ENCODE measurements around the gene TMEM273. TPM values are rescaled to one million over a fixed set of nuclear protein-coding genes. Genes with fewer than 3 reads are reported as not detected.

Gene TMEM273
- total RNA-seq, 4 donors from 2014 or later = 0.76 to 20.6 (median 7.1) TPM

- H3K9me3 ChIP-seq = no peaks in the 10 kb centered on the region
- H3K4me1 ChIP-seq = peaks cover 0 to 37% (median 8%) of the 10 kb centered on the region in 3 donors
- H3K36me3 ChIP-seq = no peaks in the 10 kb centered on the region
- H3K4me3 ChIP-seq = no peak overlapping the region
- H3K27ac ChIP-seq = peak overlapping the region in 2 of 4 donors; percentile 6 to 16
- DNase-seq = no peak
- WGBS, 2 donors = 87 to 89% methylated on average over 3 to 4 of the region's 5 CpGs
- TF ChIP-seq CTCF (IDR thresholded peaks at IDR 0.05) (no peak), POLR2A (IDR thresholded peaks at IDR 0.05) (no peak)
- intact Hi-C loops (cut with DNase I) = no loop called here
- H3K27me3 ChIP-seq = peaks cover 0 to 22% (median 0%) of the 10 kb centered on the region in 4 donors
These were observed 71.4 kb downstream of the TMEM273 start for GRCh38 chr10:49116509-49117375.

GRCh38 chr10:49115796-49116508 is 72.2 kb downstream of the TMEM273 start:
- intact Hi-C loops (cut with DNase I) = no loop called here
- peaks cover 0 to 22% (median 0%) of the 10 kb centered on the region in 4 donors for H3K27me3 ChIP-seq
- H3K36me3 ChIP-seq = no peaks in the 10 kb centered on the region
- 100% methylated on average over 3 of the region's 14 CpGs; no CpG with 5 or more reads in 1 of the 2 donors for WGBS, 2 donors
- H3K9me3 ChIP-seq = no peaks in the 10 kb centered on the region
- H3K27ac ChIP-seq = peak overlapping the region in 3 of 4 donors; percentile 25 to 92 (median 86)
- peaks cover 0 to 45% (median 16%) of the 10 kb centered on the region in 3 donors for H3K4me1 ChIP-seq
- H3K4me3 ChIP-seq = peak overlapping the region in 3 of 4 donors; percentile 22 to 72 (median 63)
- TF ChIP-seq POLR2A (IDR thresholded peaks at IDR 0.05) (no peak), CTCF (IDR thresholded peaks at IDR 0.05) (no peak)
- no peak for DNase-seq

DNA sequence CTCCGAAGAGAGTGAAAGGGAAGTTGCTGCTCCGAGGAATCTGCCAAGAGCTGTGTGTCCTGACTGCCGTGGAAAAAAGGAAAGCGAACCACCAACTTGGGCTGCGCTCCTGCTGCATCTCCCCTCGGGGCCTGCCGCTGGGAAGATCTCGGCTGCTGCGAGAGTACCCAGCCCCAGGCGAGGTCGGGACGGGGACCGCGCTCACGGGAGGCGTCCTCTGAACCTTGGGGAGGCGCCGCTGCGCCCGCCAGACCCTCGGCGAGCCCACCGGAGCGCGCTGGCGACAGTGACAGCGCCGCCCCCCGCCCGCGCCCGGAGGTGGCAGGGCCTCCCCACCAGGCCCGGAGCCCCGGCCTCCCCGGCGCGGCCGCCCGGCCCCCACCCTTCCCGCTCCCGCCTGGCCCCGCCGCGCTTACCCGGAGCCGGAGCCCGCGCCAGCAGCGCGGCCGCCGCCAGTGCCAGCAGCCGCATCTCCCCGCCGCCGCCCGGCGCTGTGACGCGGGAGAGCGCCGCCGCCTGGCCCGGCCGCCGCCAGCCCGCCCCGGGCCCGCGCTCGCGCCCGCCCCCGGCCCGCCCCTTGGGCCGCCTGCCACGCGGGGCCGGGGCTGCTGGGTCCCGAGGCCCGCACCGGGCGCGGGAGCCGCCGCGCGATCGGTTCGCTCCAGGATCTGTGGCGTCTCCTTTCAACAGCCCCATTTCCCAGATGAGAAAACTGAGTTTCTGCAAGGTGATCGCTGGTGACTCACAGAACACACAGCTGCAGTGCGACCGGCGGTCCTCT is 73.0 kb downstream of the TMEM273 start, which contains the start of gene VSTM4:
TSS of gene VSTM4 (minus strand) at position 508 of the 781 bp plus-strand sequence. CDS start at position 471, 37 bp downstream.
- no peak for TF ChIP-seq CTCF (IDR thresholded peaks at IDR 0.05)
- no peak for TF ChIP-seq POLR2A (IDR thresholded peaks at IDR 0.05)
- 20% methylated on average over 1 of the region's 95 CpGs; no CpG with 5 or more reads in 1 of the 2 donors for WGBS, 2 donors
- Histone ChIP-seq H3K36me3 (no peaks in the 10 kb centered on the region), H3K9me3 (no peaks in the 10 kb centered on the region), H3K4me1 (peaks cover 0 to 52% (median 21%) of the 10 kb centered on the region in 3 donors), H3K27ac (peak within 1 kb of the TSS; percentile 72 to 92 (median 80)), H3K27me3 (peaks cover 0 to 22% (median 0%) of the 10 kb centered on the region in 4 donors), H3K4me3 (peak within 1 kb of the TSS; percentile 39 to 72 (median 58))
- DNase-seq = no peak
- intact Hi-C loops (cut with DNase I) = no loop called here

- H3K4me3 ChIP-seq = peak overlapping the region; percentile 39 to 72 (median 58)
- H3K27me3 ChIP-seq = peaks cover 0 to 22% (median 0%) of the 10 kb centered on the region in 4 donors
- no peaks in the 10 kb centered on the region for H3K9me3 ChIP-seq
- DNase-seq = no peak
- peak overlapping the region; percentile 72 to 92 (median 80) for H3K27ac ChIP-seq
- intact Hi-C loops (cut with DNase I) = no loop called here
- WGBS, 2 donors = 21 to 49% methylated on average over 2 to 9 of the region's 9 CpGs
- H3K4me1 ChIP-seq = peaks cover 0 to 58% (median 26%) of the 10 kb centered on the region in 3 donors
- no peaks in the 10 kb centered on the region for H3K36me3 ChIP-seq
- TF ChIP-seq POLR2A (IDR thresholded peaks at IDR 0.05) (no peak), CTCF (IDR thresholded peaks at IDR 0.05) (no peak)
These were observed 73.5 kb downstream of the TMEM273 start for GRCh38 chr10:49114718-49115014.

Measured in esophagus squamous epithelium (tissue), 5 donors.